Liver (tissue), 3 donors: ENCODE results near the gene RND3.

Experiments used
- GABPA ChIP-seq, 2 donors: IDR thresholded peaks in 1 of 2; conservative IDR thresholded peaks in 1 of 2; 2 replicates each; pipeline ENCODE4 v1.6.1; 2016; ENCODE audit warnings: antibody characterized with exemption in 2 of 2, mild to moderate bottlenecking in 1 of 2, moderate library complexity in 1 of 2
- JUND ChIP-seq, 2 donors: IDR thresholded peaks; 2 replicates each; pipeline ENCODE4 v1.6.1; 2016; ENCODE audit warnings: antibody characterized with exemption in 2 of 2
- SP1 ChIP-seq: IDR thresholded peaks from 2 replicates; pipeline ENCODE4 v1.6.1; 2018; ENCODE audit warnings: antibody characterized with exemption, mild to moderate bottlenecking
- TAF1 ChIP-seq: conservative IDR thresholded peaks from 2 replicates; pipeline ENCODE4 v1.6.1; 2016; ENCODE audit warnings: antibody characterized with exemption, mild to moderate bottlenecking
- TF ChIP-seq, protein P1 (sequence below): fragments of 150-350 bp; IDR thresholded peaks from 2 replicates; pipeline ENCODE4 v1.5.1; 2017; ENCODE audit warnings: improper control_type of control experiment, low read depth, low read length; ENCODE audit not compliant: missing input control
- TF ChIP-seq, protein P2 (sequence below): IDR thresholded peaks from 2 replicates; pipeline ENCODE4 v1.6.1; 2016; ENCODE audit warnings: antibody characterized with exemption
- donor health status: healthy.
- donor health status: healthy.

DNA sequence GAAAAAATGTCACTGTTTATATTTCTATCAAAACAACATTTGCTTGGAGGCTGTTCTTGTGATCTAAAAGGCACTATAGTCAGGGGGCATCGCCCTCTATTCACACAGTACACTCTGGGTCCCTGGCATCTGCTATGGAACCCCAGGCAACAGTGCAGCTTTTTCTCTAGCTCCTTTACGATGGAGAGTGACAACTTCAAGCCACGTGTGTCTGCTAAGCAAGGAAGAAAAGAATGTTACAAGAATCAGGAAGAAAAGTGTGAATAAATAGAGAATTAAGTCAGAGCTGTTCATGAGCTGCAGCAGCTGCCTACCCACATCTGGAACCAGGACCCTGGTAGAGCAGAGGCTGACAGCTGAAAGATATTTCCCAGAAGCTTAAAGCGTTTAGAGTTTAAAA is 11.2 kb downstream of the RND3 start:
- TF ChIP-seq SP1 (no peak), TAF1 (no peak), JUND (IDR thresholded peaks at IDR 0.05) (no peak), GABPA (IDR thresholded peaks at IDR 0.05 in 1 of 2, conservative IDR thresholded peaks at IDR 0.05 in 1 of 2) (no peak)
- TF ChIP-seq, protein P1, sequence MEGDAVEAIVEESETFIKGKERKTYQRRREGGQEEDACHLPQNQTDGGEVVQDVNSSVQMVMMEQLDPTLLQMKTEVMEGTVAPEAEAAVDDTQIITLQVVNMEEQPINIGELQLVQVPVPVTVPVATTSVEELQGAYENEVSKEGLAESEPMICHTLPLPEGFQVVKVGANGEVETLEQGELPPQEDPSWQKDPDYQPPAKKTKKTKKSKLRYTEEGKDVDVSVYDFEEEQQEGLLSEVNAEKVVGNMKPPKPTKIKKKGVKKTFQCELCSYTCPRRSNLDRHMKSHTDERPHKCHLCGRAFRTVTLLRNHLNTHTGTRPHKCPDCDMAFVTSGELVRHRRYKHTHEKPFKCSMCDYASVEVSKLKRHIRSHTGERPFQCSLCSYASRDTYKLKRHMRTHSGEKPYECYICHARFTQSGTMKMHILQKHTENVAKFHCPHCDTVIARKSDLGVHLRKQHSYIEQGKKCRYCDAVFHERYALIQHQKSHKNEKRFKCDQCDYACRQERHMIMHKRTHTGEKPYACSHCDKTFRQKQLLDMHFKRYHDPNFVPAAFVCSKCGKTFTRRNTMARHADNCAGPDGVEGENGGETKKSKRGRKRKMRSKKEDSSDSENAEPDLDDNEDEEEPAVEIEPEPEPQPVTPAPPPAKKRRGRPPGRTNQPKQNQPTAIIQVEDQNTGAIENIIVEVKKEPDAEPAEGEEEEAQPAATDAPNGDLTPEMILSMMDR: no peak
- TF ChIP-seq, protein P2, sequence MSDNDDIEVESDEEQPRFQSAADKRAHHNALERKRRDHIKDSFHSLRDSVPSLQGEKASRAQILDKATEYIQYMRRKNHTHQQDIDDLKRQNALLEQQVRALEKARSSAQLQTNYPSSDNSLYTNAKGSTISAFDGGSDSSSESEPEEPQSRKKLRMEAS: no peak
